Measurements from ENCODE around the gene COTL1. TPM values are rescaled to one million over a fixed set of nuclear protein-coding genes. Genes with fewer than 3 reads are reported as not detected.

Gene COTL1
- total RNA-seq, 4 donors from 2014 or later: 19.1 to 66.9 (median 29.4) TPM

DNA sequence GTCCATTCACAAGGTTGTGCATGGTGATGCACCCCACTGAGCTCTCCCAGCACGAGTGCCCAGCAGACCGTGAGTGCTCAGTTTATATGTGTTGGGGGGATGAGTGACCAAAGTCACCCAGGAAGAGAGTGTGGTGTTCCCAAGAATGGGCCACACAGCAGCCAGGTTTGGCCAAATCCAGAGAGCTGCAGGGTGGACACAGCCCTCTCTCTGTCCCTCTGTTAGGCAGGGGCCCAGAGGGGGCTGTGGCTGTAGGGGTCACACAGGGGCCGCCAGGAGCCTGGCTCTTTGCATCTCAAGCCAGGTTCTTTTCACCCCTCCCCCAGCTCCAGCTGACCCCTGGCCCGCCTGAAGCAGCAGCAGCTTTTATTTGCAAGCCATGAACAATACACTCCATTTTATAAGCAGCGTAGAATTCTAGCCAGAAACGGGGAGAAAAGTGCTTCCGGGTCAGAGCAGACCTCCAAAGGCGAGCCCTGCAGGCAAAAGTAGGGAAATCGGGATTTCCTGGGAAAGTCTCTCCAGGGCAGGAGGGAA, 13.3 kb downstream of the COTL1 start:
- Histone ChIP-seq H3K27ac (no peak overlapping the region), H3K4me1 (no peaks in the 10 kb centered on the region)

DNA sequence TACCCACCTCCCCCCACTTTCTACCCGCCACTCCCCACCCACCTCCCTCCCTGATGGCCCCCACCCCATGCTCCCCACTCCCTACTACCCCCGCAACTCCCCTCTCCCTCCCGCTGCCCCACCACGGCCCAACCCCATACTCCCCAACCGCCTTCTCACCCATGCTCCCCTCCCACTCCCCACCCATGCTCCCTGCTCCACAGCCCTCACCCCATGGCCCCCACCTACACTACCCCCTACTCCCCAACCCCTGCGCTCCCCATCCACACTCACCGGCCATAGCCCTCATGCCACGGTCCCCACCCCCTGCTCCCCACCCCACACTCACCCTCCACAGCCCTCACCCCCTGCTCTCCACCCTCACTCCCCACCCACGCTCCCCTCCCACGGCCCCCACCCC, 13.9 kb downstream of the COTL1 start:
- Histone ChIP-seq H3K9me3 (no peaks in the 10 kb centered on the region), H3K27me3 (no peaks in the 10 kb centered on the region), H3K36me3 (no peaks in the 10 kb centered on the region), H3K27ac (peak overlapping the region; percentile 66 to 81), H3K4me3 (no peak overlapping the region), H3K4me1 (no peaks in the 10 kb centered on the region)
- TF ChIP-seq, protein P1, sequence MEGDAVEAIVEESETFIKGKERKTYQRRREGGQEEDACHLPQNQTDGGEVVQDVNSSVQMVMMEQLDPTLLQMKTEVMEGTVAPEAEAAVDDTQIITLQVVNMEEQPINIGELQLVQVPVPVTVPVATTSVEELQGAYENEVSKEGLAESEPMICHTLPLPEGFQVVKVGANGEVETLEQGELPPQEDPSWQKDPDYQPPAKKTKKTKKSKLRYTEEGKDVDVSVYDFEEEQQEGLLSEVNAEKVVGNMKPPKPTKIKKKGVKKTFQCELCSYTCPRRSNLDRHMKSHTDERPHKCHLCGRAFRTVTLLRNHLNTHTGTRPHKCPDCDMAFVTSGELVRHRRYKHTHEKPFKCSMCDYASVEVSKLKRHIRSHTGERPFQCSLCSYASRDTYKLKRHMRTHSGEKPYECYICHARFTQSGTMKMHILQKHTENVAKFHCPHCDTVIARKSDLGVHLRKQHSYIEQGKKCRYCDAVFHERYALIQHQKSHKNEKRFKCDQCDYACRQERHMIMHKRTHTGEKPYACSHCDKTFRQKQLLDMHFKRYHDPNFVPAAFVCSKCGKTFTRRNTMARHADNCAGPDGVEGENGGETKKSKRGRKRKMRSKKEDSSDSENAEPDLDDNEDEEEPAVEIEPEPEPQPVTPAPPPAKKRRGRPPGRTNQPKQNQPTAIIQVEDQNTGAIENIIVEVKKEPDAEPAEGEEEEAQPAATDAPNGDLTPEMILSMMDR (IDR thresholded peaks at IDR 0.05): no peak
- no peak for TF ChIP-seq POLR2A (IDR thresholded peaks at IDR 0.05)
- DNase-seq: no peak
- intact Hi-C loops (cut with DNase I; ENCODE audit: low total_unique reads): no loop called here

More for the DNA sequence above, 13.3 kb downstream of the COTL1 start:
- intact Hi-C loops (cut with DNase I; ENCODE audit: low total_unique reads): no loop called here
- H3K36me3 ChIP-seq: no peaks in the 10 kb centered on the region
- no peaks in the 10 kb centered on the region for H3K9me3 ChIP-seq
- no peaks in the 10 kb centered on the region for H3K27me3 ChIP-seq
- no peak for DNase-seq
- TF ChIP-seq POLR2A (IDR thresholded peaks at IDR 0.05): no peak
- TF ChIP-seq, protein P1 (IDR thresholded peaks at IDR 0.05): no peak
- H3K4me3 ChIP-seq: no peak overlapping the region

DNA sequence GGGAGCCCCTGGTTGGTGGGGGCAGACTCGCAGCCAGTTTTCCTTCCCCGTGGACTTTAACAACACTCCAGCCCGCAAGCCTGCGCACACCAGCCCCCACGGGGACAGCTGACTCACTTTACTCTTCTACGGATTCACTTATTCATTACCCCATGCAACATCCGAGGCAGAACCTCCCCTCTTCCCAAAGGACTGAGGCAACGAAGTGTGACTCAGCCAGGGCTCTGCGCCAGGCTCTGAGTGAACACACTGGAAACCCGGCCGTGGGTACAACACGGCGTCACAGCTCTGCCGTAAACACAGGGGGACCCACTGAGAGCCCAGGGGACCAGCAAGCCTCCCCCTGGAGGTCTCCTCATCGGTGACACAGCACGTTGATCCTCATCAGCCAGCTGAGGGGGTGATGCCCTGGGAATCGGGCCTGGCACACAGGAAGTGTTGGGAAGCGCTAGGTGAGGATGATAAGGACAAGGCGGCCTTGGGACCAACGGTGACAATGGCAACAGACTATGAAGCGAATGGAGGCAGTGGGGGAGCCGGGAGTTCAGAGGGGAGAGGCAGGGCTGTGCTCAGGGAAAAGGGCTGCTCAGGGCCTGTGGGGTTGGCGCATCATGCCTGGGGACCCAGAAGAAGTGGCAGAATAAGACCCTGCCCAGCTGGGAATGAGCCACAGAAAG, 14.6 kb downstream of the COTL1 start:
- Histone ChIP-seq H3K4me1 (no peaks in the 10 kb centered on the region), H3K27me3 (no peaks in the 10 kb centered on the region), H3K36me3 (no peaks in the 10 kb centered on the region), H3K4me3 (no peak overlapping the region), H3K9me3 (no peaks in the 10 kb centered on the region), H3K27ac (peak overlapping the region; percentile 66 to 81)
- TF ChIP-seq POLR2A (IDR thresholded peaks at IDR 0.05): no peak
- TF ChIP-seq, protein P1 (IDR thresholded peaks at IDR 0.05): no peak
- intact Hi-C loops (cut with DNase I; ENCODE audit: low total_unique reads): no loop called here
- peak; percentile 89 to 93 for DNase-seq

DNA sequence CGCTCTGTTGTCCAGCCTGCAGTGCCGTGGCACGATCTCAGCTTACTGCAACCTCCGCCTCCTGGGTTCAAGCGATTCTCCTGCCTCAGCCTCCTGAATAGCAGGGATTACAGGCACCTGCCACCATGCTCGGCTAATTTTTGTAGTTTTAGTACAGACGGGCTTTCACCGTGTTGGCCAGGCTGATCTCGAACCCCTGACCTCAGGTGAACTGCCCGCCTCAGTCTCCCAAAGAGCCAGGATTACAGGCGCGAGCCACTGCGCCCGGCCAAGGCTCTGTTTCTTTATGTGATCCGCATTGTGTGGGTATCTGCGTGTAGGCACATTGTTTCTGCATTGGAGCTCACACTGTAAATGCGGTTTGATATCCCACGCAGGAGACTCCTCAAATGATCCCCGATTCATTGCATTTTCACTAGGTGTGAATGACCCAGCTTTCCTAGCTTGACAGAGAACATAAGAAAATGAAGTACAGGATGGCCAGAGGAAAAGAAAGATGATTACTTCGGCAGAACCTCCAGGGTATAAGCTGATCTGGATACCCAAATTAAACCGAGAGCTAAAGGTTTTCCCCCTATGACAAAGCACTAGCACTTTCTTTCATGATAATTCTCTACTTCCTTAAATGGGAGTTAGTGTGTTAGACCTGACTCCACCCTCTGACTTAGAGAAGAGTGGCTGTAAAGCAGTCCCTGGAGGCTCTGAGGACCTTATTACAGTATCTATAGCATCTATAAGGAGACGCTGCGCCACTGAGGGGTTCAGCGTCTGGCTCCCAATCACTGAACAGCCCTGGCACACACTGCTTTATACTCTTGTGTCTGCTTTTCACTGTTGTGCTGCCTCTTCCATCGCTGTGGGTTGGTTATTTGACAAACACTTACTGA, 17.3 kb downstream of the COTL1 start:
- Histone ChIP-seq H3K4me3 (no peak overlapping the region), H3K36me3 (no peaks in the 10 kb centered on the region), H3K9me3 (no peaks in the 10 kb centered on the region), H3K27ac (peak overlapping the region; percentile 78 to 85), H3K27me3 (no peaks in the 10 kb centered on the region), H3K4me1 (no peaks in the 10 kb centered on the region)
- intact Hi-C loops (cut with DNase I; ENCODE audit: low total_unique reads): no loop called here
- no peak for TF ChIP-seq POLR2A (IDR thresholded peaks at IDR 0.05)
- TF ChIP-seq, protein P1 (IDR thresholded peaks at IDR 0.05): no peak
- no peak for DNase-seq
